MM.1S (cell line): ENCODE measurements around the gene PCDHGA11.
"Not testable (repeated sequence)": the region's sequence is repeated elsewhere in the genome, so short reads cannot be mapped to it uniquely, and the experiment has no call there.

Experiments
- DNase-seq: peaks from one replicate; pipeline ENCODE4 v3.0.0-alpha.2; 2015
- H2AFZ ChIP-seq: fragments of 300-600 bp; sonication (generic); 2 replicates; pipeline ENCODE4 v1.6.0; 2016; ENCODE audit warnings: antibody characterized with exemption, low read length
- H3F3A ChIP-seq: fragments of 300-600 bp; sonication (generic); 2 replicates; pipeline ENCODE4 v1.6.1; 2016; ENCODE audit warnings: mild to moderate bottlenecking, antibody characterized with exemption, low read length, moderate library complexity, mixed read lengths; ENCODE audit not compliant: insufficient read depth
- H3K27ac ChIP-seq: fragments of 300-600 bp; sonication (generic); 2 replicates; pipeline ENCODE4 v1.5.1; 2016; ENCODE audit warnings: mild to moderate bottlenecking, low read length
- H3K27me3 ChIP-seq: fragments of 300-600 bp; sonication (generic); replicated peaks from 2 replicates; pipeline ENCODE4 v1.6.0; 2016; ENCODE audit warnings: low read length; ENCODE audit not compliant: insufficient read depth
- H3K36me3 ChIP-seq: fragments of 300-600 bp; sonication (generic); replicated peaks from 2 replicates; pipeline ENCODE4 v1.6.1; 2016; ENCODE audit warnings: mild to moderate bottlenecking, low read length, mixed read lengths; ENCODE audit not compliant: insufficient read depth
- H3K4me1 ChIP-seq: fragments of 300-600 bp; sonication (generic); 2 replicates; pipeline ENCODE4 v1.6.1; 2016; ENCODE audit warnings: low read length, mixed read lengths
- H3K4me2 ChIP-seq: fragments of 300-600 bp; sonication (generic); 2 replicates; pipeline ENCODE4 v1.6.0; 2016; ENCODE audit warnings: low read depth, low read length
- H3K4me3 ChIP-seq: fragments of 300-600 bp; sonication (generic); 2 replicates; pipeline ENCODE4 v1.5.1; 2016; ENCODE audit warnings: low read length, mixed read lengths
- H3K79me2 ChIP-seq: fragments of 300-600 bp; sonication (generic); 2 replicates; pipeline ENCODE4 v1.6.1; 2016; ENCODE audit warnings: mixed run types, low read length, mixed read lengths
- H3K9ac ChIP-seq: fragments of 300-600 bp; sonication (generic); 2 replicates; pipeline ENCODE4 v1.6.1; 2016; ENCODE audit warnings: low read length, mixed read lengths
- H3K9me2 ChIP-seq: fragments of 300-600 bp; sonication (generic); replicated peaks from 2 replicates; pipeline ENCODE4 v1.6.1; 2016; ENCODE audit warnings: mild to moderate bottlenecking, low read length, mixed read lengths; ENCODE audit not compliant: insufficient read depth
- H3K9me3 ChIP-seq: fragments of 300-600 bp; sonication (generic); replicated peaks from 2 replicates; pipeline ENCODE4 v1.6.1; 2016; ENCODE audit warnings: mild to moderate bottlenecking, low read length, mixed read lengths; ENCODE audit not compliant: insufficient read depth
- H4K20me1 ChIP-seq: fragments of 300-600 bp; sonication (generic); 2 replicates; pipeline ENCODE4 v1.6.1; 2016; ENCODE audit warnings: mild to moderate bottlenecking, low read length, moderate library complexity, mixed read lengths; ENCODE audit not compliant: insufficient read depth
- CTCF ChIP-seq: fragments of 300-600 bp; sonication (generic); IDR thresholded peaks from 2 replicates; pipeline ENCODE4 v1.5.1; 2016; ENCODE audit warnings: antibody characterized with exemption, low read length, mixed read lengths
- EZH2 ChIP-seq: fragments of 300-600 bp; sonication (generic); optimal IDR thresholded peaks from 2 replicates; pipeline ENCODE3; 2017; ENCODE audit warnings: low read depth, mild to moderate bottlenecking, antibody characterized with exemption, low read length, mixed read lengths
- EZH2phosphoT487 ChIP-seq: fragments of 300-600 bp; sonication (generic); IDR thresholded peaks from 2 replicates; pipeline ENCODE4 v1.6.1; 2018; ENCODE audit warnings: antibody characterized with exemption, low read length

Gene PCDHGA11

GRCh38 chr5:141374627-141375026 lies 46.2 kb upstream of the PCDHGA11 start:
- H3K36me3 ChIP-seq, result no peaks in the 10 kb centered on the region
- H3K27ac ChIP-seq, result no peak overlapping the region
- H3K4me2 ChIP-seq, result no peak overlapping the region
- no peak overlapping the region for H3K4me3 ChIP-seq
- TF ChIP-seq EZH2 (no peak), EZH2phosphoT487 (no peak), CTCF (no peak)
- no peaks in the 10 kb centered on the region for H3F3A ChIP-seq
- DNase-seq, result no peak
- H2AFZ ChIP-seq, result no peak overlapping the region
- H3K4me1 ChIP-seq, result no peaks in the 10 kb centered on the region
- H3K9ac ChIP-seq, result no peak overlapping the region
- H3K27me3 ChIP-seq, result 0 out of 2 replicates have a peak, but pooled peaks cover 3% of the 10 kb centered on the region
- no peaks in the 10 kb centered on the region for H3K9me3 ChIP-seq
- H3K9me2 ChIP-seq, result no peaks in the 10 kb centered on the region
- no peaks in the 10 kb centered on the region for H3K79me2 ChIP-seq
- H4K20me1 ChIP-seq, result no peaks in the 10 kb centered on the region

- H3K4me2 ChIP-seq, H4K20me1 ChIP-seq, H3K27ac ChIP-seq, H3F3A ChIP-seq, H3K27me3 ChIP-seq, H3K4me3 ChIP-seq, H3K9ac ChIP-seq, H3K4me1 ChIP-seq, DNase-seq, H3K9me3 ChIP-seq, H3K9me2 ChIP-seq, H2AFZ ChIP-seq, H3K36me3 ChIP-seq, H3K79me2 ChIP-seq: not testable (repeated sequence)
Observed at GRCh38 chr5:141375444-141376155, 45.3 kb upstream of the PCDHGA11 start.

- Histone ChIP-seq H3K9me3 (no peaks in the 10 kb centered on the region), H3K79me2 (no peaks in the 10 kb centered on the region), H2AFZ (peak within 1 kb of the TSS; percentile 85), H3F3A (no peaks in the 10 kb centered on the region), H3K9ac (peak within 1 kb of the TSS; percentile 23; the same call in 1 of the 2 replicates), H3K4me2 (peak within 1 kb of the TSS; percentile 66), H3K36me3 (no peaks in the 10 kb centered on the region), H3K9me2 (no peaks in the 10 kb centered on the region), H3K4me3 (peak within 1 kb of the TSS; percentile 80), H3K27me3 (peaks cover 8% of the 10 kb centered on the region; the same call in 1 of the 2 replicates), H3K4me1 (no peaks in the 10 kb centered on the region), H3K27ac (no peak within 1 kb of the TSS), H4K20me1 (no peaks in the 10 kb centered on the region)
- peak; percentile 60 for DNase-seq
- TF ChIP-seq EZH2phosphoT487 (no peak), CTCF (peak; percentile 76), EZH2 (no peak)
Observed at GRCh38 chr5:141382469-141383294, 38.2 kb upstream of the PCDHGA11 start, which contains the start of gene PCDHGA7. TSS of gene PCDHGA7 (plus strand) at chr5:141382742. CDS start at chr5:141382900, 158 bp downstream.
